GM21528 (cell line): ENCODE data around the gene LRRC26.
"Not testable (repeated sequence)": the region's sequence is repeated elsewhere in the genome, so short reads cannot be mapped to it uniquely, and the experiment has no call there.

Experiments used
- ATAC-seq: cut with Tn5 transposase; IDR thresholded peaks from one replicate; pipeline ENCODE4 v1.9.1; 2021; ENCODE audit warnings: mild to moderate bottlenecking, moderate library complexity; ENCODE audit not compliant: unreplicated experiment, low FRiP score

The LRRC26 gene

GRCh38 chr9:137122796-137123467 lies 46.9 kb downstream of the LRRC26 start:
- ATAC-seq, result not testable (repeated sequence)

- ATAC-seq, result not testable (repeated sequence)
Observed at GRCh38 chr9:137121927-137122795, 47.7 kb downstream of the LRRC26 start.
